HG03039 (cell line): Measurements from ENCODE around the gene PLEKHA8.

ENCODE experiments used
- ATAC-seq: cut with Tn5 transposase; IDR thresholded peaks from one replicate; pipeline ENCODE4 v1.9.1; 2021; ENCODE audit warnings: mild to moderate bottlenecking, moderate library complexity; ENCODE audit not compliant: unreplicated experiment

Gene PLEKHA8

GRCh38 chr7:30142710-30143109, 114.5 kb downstream of the PLEKHA8 start:
- ATAC-seq: no peak

- no peak for ATAC-seq
These were observed 115.6 kb downstream of the PLEKHA8 start for GRCh38 chr7:30143748-30144251.

- no peak for ATAC-seq
These were observed 116.6 kb downstream of the PLEKHA8 start for GRCh38 chr7:30144657-30145306.

- no peak for ATAC-seq
These were observed 117.3 kb downstream of the PLEKHA8 start for GRCh38 chr7:30145426-30145970.

GRCh38 chr7:30146127-30146612, 118.0 kb downstream of the PLEKHA8 start:
- ATAC-seq: no peak

- no peak for ATAC-seq
These were observed 119.0 kb downstream of the PLEKHA8 start for GRCh38 chr7:30147223-30147622.

- ATAC-seq: no peak
These were observed 119.6 kb downstream of the PLEKHA8 start for GRCh38 chr7:30147785-30148184.

- no peak for ATAC-seq
These were observed 120.2 kb downstream of the PLEKHA8 start for GRCh38 chr7:30148426-30148825.

GRCh38 chr7:30148951-30149459, 120.8 kb downstream of the PLEKHA8 start:
- peak; percentile 56 for ATAC-seq

GRCh38 chr7:30149640-30150272, 121.5 kb downstream of the PLEKHA8 start:
- no peak for ATAC-seq

GRCh38 chr7:30150711-30151110, 122.5 kb downstream of the PLEKHA8 start:
- ATAC-seq: no peak

GRCh38 chr7:30154111-30154587, 125.9 kb downstream of the PLEKHA8 start:
- no peak for ATAC-seq

GRCh38 chr7:30155481-30155880, 127.3 kb downstream of the PLEKHA8 start:
- no peak for ATAC-seq

GRCh38 chr7:30157204-30157603, 129.0 kb downstream of the PLEKHA8 start:
- ATAC-seq: no peak

GRCh38 chr7:30159163-30159562, 131.0 kb downstream of the PLEKHA8 start:
- ATAC-seq: no peak

- no peak for ATAC-seq
These were observed 131.5 kb downstream of the PLEKHA8 start for GRCh38 chr7:30159698-30160143.

GRCh38 chr7:30160329-30160728, 132.1 kb downstream of the PLEKHA8 start:
- ATAC-seq: no peak

- no peak for ATAC-seq
These were observed 133.9 kb downstream of the PLEKHA8 start for GRCh38 chr7:30162133-30162532.

- no peak for ATAC-seq
These were observed 134.5 kb downstream of the PLEKHA8 start for GRCh38 chr7:30162622-30163124.

GRCh38 chr7:30163231-30163894, 135.2 kb downstream of the PLEKHA8 start:
- peak; percentile 35 for ATAC-seq

GRCh38 chr7:30164567-30164966, 136.4 kb downstream of the PLEKHA8 start:
- ATAC-seq: no peak
